Measurements from ENCODE around the gene KRT13.

The KRT13 gene

DNA sequence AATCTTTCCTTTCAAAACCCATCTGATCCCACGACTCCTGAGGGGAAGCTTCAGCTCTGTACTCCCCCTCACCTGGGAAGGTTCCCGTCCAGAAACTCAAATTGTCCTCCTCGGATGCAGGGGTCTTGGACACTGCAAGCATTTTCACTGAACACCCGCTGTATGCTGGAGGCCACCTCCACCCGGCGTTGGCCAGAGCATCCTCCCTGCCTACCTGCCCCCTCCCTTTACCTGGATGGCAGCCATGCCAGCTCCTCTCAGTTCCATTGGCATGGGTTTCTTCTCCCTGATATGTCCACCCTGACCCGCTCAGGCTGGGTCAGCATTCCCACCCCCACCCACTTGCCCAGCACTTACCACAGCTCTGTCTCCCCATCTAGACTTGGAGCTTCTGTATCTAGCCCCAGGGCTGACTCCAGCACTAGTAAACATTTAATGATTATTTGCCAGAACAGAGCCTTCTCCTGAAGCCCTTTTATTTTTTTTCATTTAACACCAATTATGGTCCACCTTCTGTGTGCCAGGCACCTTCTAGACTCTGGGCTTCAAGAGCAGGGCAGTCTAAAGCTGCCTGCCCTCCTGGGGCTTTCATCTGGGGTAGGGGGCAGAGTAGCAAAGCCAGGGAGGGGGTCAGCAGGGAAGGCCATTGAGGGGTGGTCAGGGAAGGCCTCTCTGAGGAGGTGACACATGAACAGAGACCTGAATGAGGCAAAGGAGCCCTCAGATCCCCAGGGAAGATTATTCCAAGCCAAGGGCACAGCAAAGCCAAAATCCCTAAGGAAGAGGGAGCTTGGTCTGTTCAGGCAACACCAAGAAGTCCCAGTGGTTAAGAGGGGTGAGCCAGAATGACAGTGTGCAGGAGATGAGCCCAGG, 31.6 kb upstream of the KRT13 start:
- DNase-seq, result no peak

DNA sequence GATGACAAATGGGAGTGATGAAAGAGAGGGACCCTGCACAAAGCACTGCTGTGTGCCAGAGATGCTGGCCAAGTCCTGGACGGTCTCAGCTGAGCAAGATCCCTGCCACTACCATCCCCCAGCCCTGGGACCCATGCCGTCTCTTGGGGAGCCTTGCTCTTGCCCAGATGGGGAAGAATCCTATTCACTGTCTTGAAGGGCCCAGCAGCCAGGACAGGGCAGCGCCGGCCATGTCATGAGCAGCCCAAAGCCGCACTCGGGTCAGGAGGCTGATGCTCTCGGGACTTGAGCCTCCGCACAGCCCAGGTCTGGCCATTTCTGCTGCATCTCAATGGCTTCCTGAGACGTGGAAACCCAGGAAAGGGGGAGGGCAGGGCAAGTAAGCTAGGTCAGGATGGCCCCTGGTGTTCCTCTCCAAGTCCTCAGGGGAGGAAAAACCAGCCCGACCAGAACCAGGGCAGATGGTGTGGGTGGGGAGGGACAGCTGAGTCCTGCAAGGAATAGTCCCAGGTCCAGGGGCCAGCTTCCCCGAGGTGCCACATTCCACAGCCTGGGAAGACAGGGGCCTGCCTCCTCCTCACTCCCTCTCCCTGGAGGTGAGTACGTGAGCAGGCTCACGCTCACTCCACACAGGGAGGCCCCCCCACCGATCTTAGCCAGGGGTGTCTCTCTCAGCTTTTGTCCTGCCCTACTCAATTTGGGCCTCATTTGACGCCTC, 30.5 kb upstream of the KRT13 start:
- no peak for DNase-seq

DNA sequence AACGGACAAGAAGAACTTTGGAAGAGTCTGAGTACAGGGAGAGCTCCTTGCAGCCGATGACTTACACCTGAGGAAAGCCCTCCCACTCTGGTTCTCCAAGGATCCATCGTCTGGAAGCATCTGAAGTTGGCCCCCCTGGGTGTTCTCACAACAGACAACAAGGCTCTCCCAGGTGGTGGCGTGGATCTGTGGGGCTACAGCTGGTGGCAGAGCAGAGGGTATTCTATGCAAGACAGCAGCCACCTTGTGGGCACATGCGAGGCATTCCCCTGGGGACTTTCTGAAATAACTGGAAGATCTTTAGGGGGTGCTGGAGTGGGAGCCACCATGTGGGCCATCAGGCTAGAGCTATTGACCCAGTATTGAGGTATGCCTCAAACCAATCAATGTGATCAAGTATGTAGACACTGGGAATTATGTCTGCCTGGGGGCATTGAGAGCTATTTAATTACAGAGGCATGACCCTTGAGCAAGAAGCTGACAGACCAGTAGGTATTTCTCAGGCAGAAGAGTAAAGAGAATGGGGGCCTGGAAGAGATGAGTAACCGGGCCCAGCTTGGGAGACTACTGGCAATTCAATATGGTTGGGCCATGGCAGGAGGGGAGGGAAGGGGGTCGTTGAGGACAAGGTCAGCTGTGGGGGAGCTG, 29.6 kb upstream of the KRT13 start:
- DNase-seq, result no peak

DNA sequence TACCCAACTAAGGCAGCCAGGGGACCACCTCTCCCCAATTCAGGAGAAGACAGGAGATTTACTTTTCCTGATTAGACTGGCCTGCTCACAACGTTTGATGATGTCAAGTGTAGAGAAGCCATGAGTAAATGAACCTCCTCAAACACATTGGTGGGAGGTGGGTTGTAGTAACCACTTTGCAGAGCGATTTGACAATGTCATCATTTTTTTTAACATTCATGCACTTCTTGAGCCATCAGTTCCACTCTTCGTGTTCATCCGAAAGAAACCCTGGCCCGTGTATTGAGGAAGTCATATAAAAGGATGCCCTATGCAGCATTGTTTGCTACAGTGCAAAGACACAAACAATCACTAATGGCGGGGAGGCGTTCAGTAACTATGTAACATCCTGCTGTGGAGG, 28.2 kb upstream of the KRT13 start:
- no peak for DNase-seq

DNA sequence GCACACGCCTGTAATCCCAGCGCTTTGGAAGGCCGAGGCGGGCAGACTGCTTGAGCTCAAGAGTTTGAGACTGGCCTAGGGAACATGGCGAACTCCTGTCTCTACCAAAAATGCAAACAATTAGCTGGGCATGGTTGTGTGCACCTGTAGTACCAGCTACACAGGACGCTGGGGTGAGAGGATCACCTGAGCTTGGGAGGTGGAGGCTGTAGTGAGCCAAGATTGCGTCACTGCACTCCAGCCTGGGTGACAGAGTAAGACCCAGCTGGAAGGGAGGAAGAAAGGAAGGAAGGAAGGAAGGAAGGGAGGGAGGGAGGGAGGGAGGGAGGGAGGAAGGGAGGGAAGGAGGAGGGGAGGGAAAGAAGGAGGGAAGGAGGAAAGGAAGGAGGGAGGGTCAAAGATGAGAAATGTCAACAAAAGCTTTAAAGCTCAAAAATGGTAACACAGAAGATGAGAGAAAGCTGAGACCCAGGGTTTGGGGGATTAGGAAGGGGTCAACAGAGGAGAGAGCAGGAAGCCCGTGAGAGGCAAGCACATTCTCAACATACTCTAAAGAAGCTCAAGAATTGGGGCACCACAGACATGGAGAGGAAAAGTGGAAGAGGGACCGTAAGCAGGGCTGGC, 27.6 kb upstream of the KRT13 start:
- no peak for DNase-seq

DNA sequence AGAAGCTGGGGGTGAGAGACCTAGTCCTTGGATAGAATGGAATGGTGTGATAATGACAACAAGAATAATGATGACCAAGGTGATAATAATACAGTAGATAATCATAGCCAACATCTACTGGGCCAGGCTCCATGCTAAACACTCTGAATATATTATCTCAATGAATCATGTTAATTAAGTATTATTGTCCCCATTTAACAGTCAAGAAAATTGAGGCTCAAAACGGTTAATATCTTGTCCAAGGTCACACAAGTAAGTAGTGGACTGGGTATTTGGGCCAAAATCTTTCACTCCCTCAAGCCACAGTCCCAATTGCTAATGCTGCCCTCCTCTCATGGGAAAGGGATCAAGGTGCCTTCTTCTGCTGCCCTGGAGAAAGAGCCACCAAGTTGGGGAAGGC, 26.6 kb upstream of the KRT13 start:
- DNase-seq, result no peak

DNA sequence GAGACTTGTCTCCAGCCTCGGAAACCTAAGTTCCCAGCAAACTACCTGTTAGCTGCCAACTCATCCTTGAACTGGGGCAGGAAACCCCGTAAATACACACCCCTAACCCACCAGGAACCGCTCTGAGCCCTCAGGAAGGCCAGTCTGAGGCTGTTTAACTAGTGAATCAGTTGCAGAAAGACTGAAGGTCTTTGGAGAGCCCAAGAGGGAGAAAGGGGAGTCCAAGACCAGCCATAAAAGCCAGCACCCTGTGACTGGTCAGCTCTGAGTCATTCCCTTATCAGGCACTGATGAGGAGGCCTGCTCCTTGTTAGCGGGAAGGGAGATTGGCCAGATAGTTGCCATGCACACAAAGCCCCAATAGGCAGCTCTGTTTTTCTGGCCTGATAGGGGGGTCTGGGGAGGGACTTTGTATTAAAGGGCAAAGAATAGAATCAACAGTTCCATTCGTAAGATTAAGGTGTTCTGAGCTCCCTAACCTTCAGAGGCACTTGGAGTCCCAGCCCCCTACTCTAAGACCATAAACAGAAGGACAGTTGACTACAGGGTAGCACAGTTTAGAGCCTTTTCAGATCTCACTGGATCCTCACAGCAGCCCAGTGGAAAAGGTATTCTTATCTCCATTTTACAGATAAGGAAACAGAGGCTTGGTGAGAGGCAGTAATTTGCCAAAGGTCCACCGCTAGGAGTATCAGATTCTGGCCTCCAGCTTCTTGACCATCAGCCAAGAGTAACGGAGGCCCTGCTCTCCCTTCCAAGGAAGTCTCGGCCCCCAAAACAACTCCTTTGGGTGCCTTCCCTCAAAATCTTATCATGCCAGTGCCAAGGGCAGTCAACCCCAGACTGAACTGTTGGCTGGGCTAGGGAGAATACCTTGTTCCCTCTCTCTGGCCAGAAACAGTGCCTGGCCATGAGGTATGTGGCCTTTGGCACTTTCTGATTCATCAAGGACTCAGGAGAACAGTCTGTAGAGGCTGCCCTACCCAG, 24.9 kb upstream of the KRT13 start:
- no peak for DNase-seq

DNA sequence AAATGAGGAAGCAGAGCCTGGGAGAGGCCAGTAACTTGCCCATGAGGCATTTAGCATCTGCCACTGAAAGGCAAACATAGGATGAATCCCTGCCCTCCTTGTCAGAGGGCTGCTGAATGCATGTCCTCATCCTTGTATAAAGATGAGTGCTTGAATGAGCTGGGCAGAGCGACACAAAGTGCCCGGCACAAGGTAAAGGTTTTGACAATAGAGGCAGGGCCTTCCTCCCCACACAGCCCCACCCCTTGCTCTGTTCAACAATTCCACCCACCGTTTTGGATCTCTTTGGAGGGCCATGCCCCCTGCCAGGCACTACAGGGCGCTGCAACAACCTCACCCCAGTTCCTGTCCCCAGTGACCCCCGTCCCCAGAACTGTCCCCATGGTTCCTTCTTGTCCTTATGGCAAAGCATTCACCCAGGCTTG, 24.1 kb upstream of the KRT13 start:
- DNase-seq, result no peak

DNA sequence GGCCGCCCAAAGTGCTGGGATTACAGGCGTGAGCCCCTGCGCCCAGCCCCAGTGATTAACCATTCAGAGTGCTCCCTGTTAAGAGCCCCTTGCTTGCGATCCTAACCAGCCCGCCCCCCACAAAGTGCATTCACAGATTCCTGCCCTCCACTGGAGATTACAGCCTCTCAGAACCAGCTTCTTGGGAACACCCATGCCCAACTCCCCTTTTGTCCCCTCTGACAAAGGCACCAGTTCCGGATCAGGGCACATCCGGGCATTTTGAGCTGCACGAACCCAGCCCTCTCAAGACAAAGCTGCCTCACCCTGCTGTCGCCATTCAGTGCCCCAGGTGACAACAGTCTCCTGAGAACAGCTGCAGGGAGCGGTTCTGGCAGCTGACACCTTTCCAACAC, 23.5 kb upstream of the KRT13 start:
- no peak for DNase-seq

DNA sequence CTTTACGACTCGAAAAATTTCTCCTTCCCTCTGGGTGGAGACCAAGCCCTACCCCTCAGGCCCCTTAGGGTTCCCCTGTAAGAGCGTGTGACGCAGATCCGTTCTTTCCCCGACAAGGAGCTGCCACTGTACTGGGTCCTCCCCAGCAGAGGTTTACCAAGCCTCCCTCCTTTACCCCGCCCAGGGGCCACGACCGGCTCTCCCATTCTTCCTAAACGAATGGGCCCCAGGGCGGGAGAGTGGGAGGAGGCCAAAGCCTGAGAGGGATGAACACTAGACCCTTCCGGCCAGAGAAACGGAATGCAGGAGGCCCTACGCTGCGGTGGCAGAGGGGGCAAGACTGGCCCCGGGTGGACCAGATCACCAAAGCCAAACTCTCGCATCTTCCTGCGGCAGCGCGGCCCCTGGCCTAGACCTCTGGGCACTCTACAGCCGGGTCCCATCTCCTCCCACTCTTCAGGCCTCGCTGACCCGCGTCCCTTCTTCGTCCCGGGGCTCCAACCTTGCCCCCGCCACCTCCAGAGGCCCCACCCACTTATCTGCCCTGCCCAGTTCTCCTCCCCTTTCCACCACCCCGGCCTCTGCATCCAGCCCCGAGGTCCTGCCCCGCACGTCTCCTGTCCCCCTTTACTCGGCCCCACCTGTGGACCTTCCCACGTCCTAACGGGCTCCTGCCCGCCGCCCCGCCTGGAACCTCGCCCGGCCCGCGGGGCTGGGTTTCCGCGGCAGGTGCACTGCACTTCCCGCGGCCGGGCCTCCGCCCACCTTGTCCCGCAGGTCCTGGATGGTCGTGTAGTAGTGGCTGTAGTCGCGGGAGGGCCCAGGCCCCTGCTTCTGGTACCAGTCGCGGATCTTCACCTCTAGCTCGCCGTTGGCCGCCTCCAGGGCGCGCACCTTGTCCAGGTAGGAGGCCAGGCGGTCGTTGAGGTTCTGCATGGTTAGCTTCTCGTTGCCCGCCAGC, 21.9 kb upstream of the KRT13 start:
- no peak for DNase-seq

DNA sequence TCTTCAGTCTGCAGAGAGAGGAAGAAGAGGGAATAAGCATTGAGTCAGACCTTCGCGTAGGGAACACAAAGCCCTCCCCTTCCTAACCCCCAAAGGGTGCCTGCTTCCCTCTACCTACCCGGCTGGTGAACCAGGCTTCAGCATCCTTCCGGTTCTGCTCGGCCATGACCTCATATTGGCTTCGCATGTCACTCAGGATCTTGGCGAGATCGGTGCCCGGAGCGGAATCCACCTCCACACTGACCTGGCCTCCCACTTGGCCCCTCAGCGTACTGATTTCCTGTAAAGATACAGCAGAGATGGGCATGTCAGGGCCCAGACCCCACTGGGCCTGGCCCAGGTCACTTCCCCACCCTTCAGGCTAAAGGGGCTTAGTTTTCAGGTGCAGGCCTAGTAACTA, 18.8 kb upstream of the KRT13 start:
- DNase-seq, result no peak

DNA sequence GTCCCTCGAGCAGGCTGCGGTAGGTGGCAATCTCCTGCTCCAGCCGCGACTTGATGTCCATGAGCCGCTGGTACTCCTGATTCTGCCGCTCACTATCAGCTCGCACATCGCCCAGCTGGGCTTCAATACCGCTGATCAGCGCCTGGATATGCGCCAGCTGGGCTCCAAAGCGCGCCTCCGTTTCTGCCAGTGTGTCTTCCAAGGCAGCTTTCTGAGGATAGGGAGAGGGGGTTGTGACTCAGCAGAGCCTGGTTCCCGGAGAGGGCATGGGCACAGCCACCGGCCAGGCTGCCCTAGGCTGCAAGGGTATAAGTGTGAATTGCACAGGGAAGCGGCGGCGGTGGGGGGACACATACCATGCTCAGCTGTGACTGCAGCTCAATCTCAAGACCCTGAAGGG, 18.4 kb upstream of the KRT13 start:
- peak in 1 of 2 experiments; percentile 11 for DNase-seq

DNA sequence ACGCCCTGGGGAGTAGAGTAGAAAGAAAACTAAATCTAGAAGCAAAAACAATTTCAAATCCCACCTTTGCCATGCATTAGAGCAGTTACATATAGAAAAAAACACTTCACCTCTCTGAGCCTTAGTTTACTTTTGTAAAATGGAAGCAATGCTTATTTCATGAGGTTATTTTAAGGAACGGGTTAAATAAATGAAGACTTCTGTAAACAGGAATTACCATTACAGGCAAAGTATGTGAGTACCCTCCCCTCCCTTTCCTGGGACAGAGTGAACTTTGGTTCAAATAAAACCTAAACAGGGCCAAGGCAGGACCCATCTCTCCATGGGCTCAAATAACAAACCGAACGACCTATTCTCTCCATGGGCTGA, 17.8 kb upstream of the KRT13 start:
- DNase-seq, result no peak

DNA sequence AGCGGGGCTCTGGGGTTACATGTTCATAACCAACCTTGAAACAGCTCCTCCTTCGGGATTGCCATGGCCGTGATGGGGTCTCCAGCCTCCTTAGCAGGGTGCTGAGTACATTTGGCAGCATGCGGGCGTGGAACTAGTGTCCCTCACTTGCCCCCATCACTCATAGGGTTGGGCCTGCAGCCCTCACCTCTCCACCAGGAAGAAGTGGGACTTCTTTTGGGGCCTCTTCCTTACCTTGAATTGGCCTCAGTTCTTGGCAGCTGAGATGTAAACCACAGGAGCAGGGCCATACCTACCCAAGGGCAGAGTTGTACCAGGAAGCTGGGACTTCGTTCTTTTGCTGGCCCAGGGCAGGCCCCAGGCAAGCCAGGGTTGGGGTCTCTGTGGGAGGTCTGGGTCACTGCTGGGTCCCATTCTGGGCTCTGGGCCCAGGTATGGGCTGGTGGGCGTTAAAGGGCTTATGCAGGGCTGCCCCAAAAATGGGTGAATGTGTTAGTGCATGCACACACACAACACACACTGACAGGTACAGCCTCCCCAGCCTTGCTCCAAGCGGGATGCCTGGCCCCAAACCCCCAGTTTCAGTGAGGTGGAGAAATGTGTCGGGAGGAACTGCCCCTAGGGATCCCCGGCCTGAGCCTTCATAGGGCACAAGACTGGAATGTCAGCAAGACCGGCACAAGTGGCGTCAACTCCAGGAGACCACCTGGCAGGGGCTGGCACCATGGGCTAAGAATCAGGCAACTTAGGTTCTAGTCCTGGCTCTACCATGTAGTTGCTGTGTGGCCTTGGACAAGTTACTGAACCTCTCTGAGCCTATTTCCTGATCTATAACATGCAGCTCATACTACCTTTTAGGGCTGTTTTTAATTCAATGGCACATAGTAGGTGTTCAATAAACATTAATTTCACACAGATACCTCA, 17.2 kb upstream of the KRT13 start:
- no peak for DNase-seq

DNA sequence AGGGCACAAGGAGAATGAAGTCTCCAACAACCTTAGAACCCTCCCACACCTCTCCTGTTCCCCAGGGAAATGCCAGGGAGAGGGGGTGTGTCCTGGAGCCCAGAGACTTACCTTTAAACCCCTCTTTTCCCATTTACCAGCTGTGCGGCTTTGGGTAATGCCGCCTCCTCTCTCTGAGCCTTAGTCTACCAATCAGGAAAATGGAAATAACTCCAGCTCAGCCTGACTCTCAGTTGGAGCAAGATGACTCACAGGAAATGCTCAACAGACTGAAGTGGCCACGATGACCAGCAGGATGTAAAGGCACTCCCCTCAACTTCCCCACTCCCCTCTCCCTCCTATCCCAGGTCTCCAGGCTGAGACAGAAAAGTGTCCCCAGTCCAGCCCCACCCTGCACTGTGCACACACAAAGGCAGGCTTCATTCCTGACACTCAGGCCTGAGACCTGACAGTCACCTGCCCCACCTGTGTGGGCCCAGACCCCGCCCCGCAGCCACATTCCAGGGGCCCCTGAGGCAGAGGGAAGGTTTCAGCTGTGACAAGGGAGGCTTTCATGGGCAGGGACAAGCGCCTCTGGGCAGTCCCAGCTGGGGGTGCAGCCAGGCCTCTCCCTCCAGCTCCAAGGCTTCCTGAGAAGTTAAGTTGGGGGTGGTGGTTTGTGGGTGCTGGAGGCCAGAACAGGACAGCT, 16.3 kb upstream of the KRT13 start:
- DNase-seq, result no peak

DNA sequence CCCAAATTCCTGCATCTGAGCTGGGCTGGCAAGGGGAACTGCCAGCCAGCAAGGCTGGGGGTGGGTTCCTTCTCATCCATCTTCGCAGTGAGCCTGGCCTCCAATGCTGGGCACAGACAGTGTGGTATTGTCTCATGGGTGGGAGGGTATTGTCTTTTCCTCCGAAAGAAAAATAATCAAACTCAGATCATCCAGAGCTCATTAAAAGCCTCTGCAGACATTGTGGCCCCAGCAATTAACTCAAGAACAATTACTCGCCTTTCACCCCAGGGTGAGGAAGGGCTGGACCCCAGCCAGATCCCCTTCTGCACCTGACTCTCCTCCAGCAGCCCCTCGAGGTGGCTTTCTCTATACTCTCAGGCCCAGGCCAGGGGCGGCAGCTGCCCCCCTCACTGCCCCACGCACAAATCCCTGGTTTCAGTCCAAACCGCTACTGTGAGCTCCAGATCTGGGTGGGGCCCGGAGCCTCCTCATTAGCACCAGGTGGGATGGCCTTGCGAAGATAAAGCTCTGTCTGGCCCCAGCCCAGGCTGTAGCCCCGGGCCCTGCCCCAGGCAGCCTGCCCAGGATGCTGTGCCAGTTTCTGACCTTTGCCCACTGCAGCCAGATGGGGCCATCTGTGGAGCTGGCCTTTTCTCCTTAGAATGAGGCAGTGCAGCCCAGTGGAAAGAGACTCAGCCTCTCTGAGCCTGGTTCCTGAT, 15.6 kb upstream of the KRT13 start:
- DNase-seq, result peak in 1 of 2 experiments; percentile 23

DNA sequence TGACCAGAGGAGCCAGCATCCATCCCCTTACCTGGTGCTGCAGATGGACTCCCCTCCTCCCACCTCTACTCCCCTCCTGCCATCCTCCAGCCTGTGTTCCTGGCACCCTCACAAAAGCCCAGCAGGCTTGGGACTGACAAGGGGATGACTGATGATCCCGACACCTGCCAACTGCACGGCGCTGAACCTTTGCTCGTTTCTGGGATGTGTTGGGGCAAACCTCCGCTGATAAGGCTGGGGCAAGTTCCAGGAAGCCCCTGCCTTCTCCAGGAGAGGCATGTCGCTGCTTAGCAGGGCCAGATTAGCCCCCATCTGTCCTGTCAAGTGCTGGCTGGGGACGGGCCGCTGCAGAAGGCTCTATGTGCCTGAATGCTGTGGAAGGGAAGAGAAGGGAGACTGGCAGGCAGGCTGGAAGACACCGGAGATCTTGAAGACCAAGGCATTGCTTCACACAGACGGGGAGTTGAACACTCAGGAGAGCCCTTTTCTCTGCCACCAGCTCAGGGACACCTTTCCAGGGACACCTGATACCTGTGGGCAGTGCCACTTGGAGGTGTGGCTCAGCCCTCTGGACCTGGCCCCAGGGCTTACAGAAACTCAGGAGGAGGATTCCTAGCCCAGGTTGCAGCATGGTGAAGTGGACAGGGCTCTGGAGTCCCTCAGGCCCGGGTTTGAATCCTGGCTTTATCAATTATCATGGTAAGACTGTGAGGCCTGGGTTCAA, 14.3 kb upstream of the KRT13 start:
- peak; percentile 24 to 64 for DNase-seq

All from NCI-H446 (cell line).